AG09309 (cell line): ENCODE results near the gene CACYBP.

Experiments
- DNase-seq: peaks from one replicate; pipeline ENCODE4 v3.0.0-alpha.2; 2010; ENCODE audit warnings: low read depth
- H3K4me3 ChIP-seq: 2 replicates; pipeline ENCODE4 v1.5.1; 2011; ENCODE audit warnings: mild to moderate bottlenecking, low read depth, low read length, moderate library complexity; ENCODE audit not compliant: control insufficient read depth
- TF ChIP-seq, protein P1 (sequence below): IDR thresholded peaks from 2 replicates; pipeline ENCODE4 v1.5.1; 2011; ENCODE audit warnings: mild to moderate bottlenecking, low read depth, low read length, inconsistent platforms; ENCODE audit not compliant: insufficient read depth, control insufficient read depth; ENCODE audit errors: missing control alignments

Gene CACYBP

DNA sequence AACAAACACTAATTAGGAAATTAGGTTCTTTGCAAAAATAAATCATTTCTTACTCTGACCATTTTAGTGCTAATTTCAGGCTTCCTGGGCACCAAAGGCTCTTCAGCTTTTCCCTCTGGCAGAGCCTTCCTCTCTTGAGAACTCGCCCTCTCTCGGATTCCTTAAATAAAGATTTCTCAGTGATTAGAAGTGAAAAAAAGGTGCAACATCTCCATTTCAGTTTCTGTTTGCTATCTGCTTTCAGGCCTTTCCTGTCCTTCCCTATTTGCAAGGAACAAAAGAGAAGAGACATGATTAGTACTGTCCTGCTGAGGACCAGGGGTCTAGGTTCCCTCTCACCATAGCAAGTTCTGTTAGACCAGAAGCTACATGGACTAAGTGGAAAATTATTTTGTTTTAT lies 27.8 kb upstream of the CACYBP start:
- TF ChIP-seq, protein P1, sequence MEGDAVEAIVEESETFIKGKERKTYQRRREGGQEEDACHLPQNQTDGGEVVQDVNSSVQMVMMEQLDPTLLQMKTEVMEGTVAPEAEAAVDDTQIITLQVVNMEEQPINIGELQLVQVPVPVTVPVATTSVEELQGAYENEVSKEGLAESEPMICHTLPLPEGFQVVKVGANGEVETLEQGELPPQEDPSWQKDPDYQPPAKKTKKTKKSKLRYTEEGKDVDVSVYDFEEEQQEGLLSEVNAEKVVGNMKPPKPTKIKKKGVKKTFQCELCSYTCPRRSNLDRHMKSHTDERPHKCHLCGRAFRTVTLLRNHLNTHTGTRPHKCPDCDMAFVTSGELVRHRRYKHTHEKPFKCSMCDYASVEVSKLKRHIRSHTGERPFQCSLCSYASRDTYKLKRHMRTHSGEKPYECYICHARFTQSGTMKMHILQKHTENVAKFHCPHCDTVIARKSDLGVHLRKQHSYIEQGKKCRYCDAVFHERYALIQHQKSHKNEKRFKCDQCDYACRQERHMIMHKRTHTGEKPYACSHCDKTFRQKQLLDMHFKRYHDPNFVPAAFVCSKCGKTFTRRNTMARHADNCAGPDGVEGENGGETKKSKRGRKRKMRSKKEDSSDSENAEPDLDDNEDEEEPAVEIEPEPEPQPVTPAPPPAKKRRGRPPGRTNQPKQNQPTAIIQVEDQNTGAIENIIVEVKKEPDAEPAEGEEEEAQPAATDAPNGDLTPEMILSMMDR = no peak
- DNase-seq = no peak
- H3K4me3 ChIP-seq = no peak overlapping the region

DNA sequence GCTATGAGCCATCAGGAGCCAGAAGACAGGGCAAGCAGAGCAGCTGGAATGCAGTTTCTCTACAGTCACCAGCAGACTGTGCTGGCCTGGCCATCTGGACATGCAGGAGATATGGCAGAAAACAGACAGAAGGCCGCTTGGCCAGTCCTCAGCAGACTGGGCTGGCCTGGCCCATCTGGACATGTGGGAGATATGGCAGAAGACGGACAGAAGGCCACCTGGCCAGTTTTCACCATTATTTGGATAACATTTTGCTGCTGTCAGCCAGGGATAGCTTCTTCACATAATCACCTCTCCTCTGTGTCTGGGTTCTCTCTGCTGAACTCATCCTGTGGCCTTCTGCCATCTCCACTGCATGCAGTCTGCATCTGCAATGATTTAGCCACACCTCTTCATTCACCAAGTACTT lies 25.0 kb upstream of the CACYBP start:
- DNase-seq = no peak
- TF ChIP-seq, protein P1 = no peak
- H3K4me3 ChIP-seq = no peak overlapping the region

DNA sequence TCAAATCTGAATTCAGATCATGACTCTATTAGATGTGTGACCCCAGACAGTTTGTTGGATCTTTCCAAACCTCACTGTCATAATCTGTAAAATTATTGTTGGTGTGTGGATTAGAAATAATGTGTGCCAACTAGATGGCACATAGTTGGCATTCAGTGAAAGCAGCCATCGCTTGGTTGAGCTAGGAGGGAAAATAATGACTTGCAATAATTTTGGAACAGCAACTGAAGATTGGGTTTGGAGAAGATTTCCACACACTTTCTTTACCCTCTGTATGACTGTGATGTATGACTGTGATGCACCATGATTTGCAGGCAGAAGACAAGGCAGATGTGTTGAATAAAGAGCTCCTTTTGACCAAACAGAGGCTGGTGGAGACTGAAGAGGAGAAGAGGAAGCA lies 24.0 kb upstream of the CACYBP start:
- TF ChIP-seq, protein P1 = no peak
- no peak overlapping the region for H3K4me3 ChIP-seq
- no peak for DNase-seq

DNA sequence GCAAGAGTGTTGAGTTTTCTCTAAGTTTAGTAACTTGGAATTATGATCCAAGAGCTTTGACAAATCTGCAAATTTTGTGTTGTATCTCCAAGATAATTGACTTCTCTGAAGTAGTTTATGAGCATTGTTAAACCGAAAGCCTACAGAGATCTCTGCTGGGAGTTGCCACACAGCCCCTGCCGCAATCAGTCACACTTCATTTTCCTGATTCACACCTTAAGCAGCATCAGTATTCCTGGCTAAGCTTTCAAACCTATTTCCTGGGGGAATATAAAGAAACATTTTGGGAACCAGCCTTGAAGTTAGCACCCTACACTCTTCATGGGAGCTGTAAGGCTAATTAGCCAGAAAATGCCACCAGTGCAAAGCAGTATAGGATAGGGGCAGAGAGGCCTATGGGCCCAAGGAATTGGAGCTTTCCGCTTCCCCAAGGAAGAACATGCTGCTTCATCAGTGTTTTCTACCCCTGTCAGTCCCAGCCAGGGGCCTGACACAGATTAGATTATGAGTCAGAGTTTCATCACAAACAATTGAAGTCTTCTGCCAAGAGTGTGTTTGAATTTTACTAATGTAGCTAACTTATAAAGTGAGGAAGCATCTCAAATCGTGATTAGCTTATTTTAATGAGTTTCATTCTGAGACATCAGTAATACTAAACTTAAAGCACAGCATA lies 23.2 kb upstream of the CACYBP start:
- H3K4me3 ChIP-seq = no peak overlapping the region
- no peak for DNase-seq
- TF ChIP-seq, protein P1 = no peak

DNA sequence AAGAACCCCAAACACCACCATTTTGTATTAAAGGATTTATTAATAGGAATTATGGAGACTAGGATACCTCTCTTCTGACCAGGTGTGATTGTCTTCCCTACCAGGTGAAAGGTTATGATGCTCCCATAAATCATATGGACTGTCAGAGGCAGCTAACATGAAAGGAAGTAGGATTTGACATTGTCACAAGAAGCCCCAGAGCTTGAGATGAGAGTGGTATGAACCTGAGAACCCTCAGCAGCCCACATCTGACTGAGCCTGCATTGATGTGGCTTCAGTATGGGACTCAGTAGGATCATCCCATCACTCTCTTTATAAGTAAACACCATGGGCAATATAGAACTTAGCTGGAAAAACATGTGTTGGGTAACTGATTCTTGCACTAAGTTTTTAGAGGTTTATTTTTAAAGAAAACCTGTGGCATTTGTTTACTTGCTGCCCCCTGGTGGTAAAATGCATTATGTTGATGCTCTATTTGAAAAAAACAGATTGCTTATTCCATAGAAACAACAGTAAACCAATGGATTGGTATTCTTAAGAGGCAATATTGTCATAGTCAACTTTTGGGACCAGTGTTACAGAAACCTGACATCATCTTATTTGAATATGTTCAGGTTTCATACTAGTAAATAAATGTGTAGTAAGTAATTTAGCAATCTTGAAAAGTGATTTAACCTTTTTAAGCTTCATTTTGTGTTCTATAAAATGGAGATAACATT lies 16.6 kb upstream of the CACYBP start:
- TF ChIP-seq, protein P1 = peak; percentile 53
- H3K4me3 ChIP-seq = no peak overlapping the region
- DNase-seq = no peak

DNA sequence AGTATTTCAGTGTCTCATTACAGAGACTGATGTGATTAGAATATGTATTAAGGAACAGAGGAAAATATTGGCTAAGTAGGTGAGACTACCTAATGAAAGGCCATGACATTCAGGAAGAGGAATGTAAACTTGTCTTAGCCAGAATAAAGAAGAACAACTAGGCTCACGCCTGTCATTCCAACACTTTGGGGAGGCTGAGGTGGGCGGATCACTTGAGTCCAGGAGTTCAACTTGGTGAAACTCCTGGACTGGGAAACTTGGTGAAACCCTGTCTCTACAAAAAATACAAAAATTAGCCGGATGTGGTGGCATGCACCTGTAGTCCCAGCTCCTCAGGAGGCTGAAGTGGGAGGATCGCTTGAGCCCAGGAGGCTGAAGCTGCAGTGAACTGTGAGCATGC lies 14.8 kb upstream of the CACYBP start:
- H3K4me3 ChIP-seq = no peak overlapping the region
- TF ChIP-seq, protein P1 = no peak
- no peak for DNase-seq

DNA sequence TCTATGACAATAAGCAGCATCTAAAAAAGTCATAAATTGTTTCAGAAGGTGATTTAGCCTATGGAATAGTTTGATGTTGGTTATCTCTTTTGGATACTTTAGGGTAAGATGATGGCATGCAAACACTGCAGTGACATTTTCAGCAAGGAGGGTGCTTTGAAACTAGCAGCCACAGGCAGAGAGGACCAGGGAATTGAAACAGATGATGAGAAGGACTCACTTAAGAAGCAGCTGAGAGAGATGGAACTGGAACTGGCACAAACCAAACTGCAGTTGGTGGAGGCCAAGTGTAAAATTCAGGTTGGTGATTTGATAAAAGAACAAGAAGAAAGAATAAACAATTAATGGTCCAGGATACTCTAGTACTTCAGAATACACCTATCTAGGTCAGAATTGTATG lies 11.2 kb upstream of the CACYBP start:
- DNase-seq = no peak
- no peak overlapping the region for H3K4me3 ChIP-seq
- TF ChIP-seq, protein P1 = no peak
